ENCODE data around the gene NINJ2.

NINJ2 gene

DNA sequence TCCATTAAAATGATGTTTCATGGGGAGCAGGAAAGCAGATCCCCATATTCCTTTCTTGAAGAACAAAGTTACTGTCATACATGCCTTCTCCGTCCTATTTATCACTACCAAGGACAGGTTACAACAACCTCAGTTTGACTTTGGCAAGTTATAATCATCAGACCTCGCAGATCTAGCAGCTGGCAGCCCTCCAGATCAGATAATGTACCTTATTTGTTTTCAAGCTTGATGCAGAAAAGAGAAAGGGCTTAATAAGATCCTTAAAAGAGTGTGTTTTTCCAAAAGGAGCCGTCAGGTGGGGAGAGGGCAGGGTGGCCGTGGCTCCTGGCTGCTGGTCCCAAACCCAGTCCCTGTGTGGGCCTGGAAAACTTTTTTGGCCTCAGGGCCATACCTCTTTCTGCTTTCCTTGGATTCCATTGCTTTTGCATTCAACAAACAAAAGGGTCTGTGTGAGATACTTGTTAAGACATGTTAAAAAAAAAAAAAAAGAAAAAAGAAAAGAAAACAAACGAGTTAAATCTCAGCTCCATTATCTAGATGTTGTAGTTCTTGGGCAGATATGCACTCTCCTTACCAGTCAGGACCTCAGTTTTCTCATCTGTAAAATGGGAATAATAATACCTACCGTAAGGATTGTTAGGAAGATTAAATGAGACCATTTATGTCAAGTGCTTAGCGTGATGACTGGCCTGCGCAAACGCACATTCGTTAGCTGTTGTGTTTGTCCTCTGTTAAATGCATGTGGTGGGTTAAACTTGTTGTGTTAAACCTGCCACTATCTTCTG is 138.9 kb downstream of the NINJ2 start:
- Mint-ChIP-seq H3K4me3 (no peak overlapping the region), H3K27me3 (peaks cover 13% of the 10 kb centered on the region), H3K27ac (peak overlapping the region in 1 of 2 donors; percentile 38), H3K9me3 (peaks cover 0 to 7% of the 10 kb centered on the region in 2 donors), H3K4me1 (no peaks in the 10 kb centered on the region)
- ATAC-seq: no peak
- DNase-seq: no peak

GRCh38 chr12:522692-523378 is 140.4 kb downstream of the NINJ2 start:
- DNase-seq (no peak), ATAC-seq (no peak)
- Mint-ChIP-seq H3K4me3 (no peak overlapping the region), H3K4me1 (no peaks in the 10 kb centered on the region), H3K27ac (no peak overlapping the region), H3K9me3 (no peaks in the 10 kb centered on the region), H3K27me3 (peaks cover 15% of the 10 kb centered on the region)

- H3K9me3 Mint-ChIP-seq: no peaks in the 10 kb centered on the region
- peaks cover 8% of the 10 kb centered on the region for H3K27me3 Mint-ChIP-seq
- DNase-seq: no peak
- ATAC-seq: no peak
- no peaks in the 10 kb centered on the region for H3K4me1 Mint-ChIP-seq
- no peak overlapping the region for H3K4me3 Mint-ChIP-seq
- no peak overlapping the region for H3K27ac Mint-ChIP-seq
Observed at GRCh38 chr12:520119-520518, 143.1 kb downstream of the NINJ2 start.

GRCh38 chr12:517538-517937 is 145.7 kb downstream of the NINJ2 start:
- H3K27me3 Mint-ChIP-seq: peaks cover 7% of the 10 kb centered on the region
- no peak for ATAC-seq
- no peak overlapping the region for H3K27ac Mint-ChIP-seq
- no peaks in the 10 kb centered on the region for H3K4me1 Mint-ChIP-seq
- H3K4me3 Mint-ChIP-seq: no peak overlapping the region
- no peaks in the 10 kb centered on the region for H3K9me3 Mint-ChIP-seq
- DNase-seq: no peak

All from stimulated activated naive CD8-positive, alpha-beta T cell treated with anti-CD3 and anti-CD28 coated beads, Interleukin-15, amount 100 ng/mL, for 72 hours (primary cell).